ENCODE results near the gene VPS35L.
A peak's percentile ranks its signal among the peaks of the same experiment; 100 is the strongest.
"Not testable (repeated sequence)": the region's sequence is repeated elsewhere in the genome, so short reads cannot be mapped to it uniquely, and the experiment has no call there.

The VPS35L gene

DNA sequence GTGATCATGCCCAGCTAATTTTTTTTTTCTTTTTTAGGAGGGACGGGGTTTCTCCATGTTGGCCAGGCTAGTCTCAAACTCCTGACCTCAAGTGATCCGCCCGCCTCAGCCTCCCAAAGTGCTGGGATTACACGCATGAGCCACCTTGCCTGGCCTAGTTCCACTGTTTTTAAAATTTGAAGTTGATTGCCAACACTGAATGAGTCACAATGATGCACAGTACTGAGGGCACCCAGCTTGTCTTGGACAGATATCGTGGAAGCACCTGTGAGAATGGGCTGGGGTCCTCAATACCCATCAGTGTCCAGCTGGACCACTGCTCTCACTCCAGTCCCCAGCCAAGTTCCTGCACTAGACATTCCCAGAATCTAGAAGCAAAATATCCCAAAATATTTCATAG lies 160.1 kb downstream of the VPS35L start:
- DNase-seq = no peak

DNA sequence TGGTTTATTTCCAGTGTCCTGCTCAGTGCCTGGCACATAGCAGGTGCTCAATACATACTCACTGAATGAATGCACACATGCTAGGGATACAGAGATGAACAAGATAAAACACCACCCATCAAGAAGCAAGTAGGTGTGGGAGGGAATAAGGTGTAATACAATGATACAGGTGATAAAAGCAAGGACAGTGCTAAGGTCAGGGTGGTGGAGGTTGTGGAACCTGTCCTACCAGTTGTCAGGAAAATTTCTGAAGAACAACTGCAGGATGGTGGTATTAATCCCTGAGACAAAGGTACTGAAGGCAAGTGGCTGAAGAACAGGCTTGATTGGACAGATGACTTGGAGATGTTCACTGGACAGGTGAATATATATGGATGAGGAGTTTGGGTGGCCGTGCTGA lies 160.7 kb downstream of the VPS35L start:
- DNase-seq = no peak

DNA sequence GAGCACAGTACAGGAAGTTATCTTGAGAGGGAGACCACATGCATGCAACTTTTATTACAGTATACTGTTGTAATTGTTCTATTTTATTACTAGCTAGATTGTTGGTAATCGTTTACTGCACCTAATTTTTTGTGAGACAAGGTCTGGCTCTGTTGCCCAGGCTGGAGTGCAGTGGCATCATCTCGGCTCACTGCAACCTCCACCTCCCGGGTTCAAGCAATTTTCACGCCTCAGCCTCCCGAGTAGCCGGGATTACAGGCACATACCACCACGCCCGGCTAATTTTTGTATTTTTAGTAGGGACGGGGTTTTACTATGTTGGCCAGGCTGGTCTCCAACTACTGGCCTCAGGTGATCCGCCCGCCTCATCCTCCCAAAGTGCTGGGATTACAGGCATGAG lies 161.2 kb downstream of the VPS35L start:
- DNase-seq = not testable (repeated sequence)

DNA sequence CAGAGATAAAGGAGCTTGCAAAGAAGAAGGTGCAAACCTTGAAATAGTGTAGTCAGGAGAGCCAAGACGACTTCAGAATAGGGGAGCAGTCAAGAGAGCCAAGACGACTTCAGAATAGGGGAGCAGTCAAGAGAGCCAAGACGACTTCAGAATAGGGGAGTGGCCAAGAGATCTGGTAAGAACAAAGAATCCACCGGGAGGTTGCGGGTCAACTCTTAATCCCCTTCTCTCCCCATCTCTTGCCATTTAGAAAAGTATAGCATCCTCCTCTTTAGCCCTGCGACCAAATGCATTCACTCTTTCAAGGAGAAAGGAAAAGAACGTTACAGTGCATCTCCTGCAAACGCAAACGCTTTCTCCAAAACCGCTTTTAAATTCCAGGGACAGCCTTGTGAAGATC lies 161.8 kb downstream of the VPS35L start:
- no peak for DNase-seq

DNA sequence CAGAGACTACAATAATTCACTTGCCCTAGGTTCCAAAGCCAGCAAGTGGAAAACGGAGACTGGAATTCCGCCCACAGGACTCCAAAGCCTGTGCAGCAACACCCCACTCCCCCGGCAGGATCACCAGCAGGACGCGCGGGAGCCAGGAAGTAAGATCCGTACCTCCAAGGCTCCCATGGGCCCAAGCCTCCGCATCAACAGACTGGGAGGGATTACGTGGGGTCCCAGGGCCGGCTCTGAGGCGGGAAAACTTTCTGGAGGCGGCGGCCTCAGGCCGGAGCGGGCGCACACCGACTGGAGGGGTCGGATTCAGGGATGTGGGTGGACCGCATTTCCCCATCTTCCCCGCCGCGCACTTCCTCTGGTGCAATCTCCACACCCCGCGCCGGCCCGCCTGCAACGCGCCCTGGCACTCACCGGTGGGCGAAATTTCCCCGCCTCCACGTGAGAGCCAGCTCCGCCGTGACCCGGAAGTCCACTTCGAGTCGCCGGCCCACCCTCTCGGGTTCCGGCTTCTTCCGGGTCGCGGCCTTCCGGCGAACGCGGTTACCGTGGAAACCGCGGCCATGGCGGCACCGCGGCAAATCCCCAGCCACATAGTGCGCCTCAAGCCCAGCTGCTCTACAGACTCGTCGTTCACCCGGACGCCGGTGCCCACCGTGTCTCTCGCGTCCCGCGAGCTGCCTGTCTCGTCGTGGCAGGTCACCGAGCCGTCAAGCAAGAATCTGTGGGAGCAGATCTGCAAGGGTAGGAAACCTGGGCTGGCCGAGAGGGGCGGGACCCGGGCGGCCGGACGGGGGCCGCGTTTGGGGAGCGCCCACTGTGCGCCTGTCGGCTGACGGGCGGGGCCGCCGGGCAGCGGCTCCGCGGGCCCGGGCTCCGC lies 162.5 kb downstream of the VPS35L start, which contains the start of the genes IQCK and KNOP1:
IQCK (plus strand) TSS at position 531 of the 883 bp plus-strand sequence; CDS start at position 567, 36 bp downstream.
KNOP1 (minus strand) TSS at position 487 of the 883 bp plus-strand sequence. CDS start 3,192 bp downstream, outside the sequence.
- peak; percentile 64 for DNase-seq

DNA sequence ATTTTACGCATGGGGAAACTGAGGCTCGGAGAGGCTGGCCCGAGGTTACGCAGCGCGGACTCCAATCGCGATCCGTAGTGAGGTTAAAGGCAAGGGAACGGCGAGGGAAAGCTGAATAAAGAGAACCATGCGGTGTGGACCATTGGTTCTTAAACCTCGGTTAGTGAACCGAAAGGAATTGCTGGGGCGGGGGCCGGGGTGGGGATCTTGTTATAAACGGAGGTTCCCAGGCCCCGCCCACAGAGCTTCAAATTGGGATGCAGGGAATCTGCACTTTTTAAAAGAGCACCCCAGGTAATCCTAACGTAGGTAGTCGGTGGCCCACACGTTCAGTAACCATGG lies 163.1 kb downstream of the VPS35L start:
- DNase-seq = no peak

DNA sequence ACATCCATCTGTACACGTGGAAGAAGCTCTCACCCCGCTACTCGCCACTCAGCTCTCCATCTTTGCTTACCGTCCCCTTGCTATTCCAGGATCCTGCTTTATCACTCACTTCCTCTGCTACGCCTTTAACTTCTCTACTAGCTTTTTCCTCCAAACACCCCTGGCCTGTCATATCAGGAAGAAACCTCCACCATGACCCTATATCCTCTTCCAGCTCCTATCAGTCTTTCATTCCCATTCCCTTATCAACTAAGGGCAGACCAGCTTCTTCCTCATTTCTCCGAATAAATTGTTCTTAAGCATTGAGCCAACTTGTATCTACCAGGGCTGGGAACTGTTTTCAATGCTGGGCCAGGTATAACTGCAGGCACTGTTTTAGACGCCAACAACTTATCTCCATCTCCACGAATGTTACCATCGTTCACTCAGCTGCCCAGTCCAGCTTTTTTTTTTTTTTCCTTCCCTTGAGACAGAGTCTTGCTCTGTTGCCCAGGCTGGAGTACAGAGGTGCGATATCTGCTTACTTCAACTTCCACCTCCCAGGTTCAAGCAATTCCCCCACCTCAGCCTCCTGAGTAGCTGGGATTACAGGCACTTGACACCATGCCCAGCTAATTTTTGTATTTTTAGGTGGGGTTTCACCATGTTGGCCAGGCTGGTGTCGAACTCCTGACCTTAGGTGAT lies 166.9 kb downstream of the VPS35L start:
- no peak for DNase-seq

DNA sequence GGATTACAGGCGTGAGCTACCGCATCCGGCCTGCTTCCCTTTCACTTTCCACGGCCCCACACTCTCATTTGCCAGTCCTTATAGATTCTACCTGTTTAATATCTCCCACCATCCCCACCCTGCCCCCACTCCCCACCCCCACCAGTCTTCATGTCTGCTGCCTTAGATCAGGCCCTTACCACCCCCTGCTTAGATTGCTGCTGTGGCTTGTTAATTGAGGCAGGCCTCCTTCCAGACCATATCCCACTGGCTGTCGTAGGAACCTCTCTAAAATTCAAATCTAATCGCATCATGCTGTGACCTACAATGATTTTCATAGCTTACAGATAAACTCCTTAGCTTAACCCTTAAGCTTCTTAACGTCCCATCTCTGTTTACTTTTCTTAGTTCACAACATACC lies 167.5 kb downstream of the VPS35L start:
- DNase-seq = no peak

DNA sequence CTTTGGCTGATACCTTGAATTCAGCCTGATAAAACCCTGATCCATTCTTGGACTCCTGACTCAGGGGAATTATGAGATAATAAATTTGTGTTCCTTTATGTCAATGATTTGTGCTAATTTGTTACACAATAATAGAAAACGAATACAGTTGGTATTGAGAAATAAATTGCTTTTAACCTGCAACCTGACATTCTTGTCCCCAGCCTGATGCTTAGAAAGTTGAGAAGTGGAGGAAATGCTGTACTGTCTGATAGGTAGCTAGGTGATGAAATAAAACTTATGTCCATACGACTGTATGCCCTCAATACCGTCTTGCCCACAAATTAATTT lies 173.1 kb downstream of the VPS35L start:
- DNase-seq = no peak

DNA sequence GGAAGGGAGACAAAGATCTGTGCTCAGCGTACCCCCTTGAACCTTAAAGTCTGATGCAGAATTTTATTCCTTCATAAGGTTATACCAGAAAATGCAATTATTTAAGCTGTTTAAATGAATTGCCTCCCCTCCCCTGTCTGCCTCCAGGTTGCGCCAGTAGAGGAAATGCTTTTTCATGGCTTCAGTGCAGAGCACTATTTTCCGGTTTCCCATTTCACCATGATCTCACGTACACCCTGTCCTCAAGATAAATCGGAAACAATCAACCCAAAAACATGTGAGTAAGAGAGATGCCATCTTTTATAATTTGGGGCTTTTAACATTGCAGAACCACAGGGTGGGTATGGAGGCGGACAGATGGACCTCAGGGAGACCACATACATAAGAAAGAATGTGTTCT lies 178.0 kb downstream of the VPS35L start:
- DNase-seq = no peak

DNA sequence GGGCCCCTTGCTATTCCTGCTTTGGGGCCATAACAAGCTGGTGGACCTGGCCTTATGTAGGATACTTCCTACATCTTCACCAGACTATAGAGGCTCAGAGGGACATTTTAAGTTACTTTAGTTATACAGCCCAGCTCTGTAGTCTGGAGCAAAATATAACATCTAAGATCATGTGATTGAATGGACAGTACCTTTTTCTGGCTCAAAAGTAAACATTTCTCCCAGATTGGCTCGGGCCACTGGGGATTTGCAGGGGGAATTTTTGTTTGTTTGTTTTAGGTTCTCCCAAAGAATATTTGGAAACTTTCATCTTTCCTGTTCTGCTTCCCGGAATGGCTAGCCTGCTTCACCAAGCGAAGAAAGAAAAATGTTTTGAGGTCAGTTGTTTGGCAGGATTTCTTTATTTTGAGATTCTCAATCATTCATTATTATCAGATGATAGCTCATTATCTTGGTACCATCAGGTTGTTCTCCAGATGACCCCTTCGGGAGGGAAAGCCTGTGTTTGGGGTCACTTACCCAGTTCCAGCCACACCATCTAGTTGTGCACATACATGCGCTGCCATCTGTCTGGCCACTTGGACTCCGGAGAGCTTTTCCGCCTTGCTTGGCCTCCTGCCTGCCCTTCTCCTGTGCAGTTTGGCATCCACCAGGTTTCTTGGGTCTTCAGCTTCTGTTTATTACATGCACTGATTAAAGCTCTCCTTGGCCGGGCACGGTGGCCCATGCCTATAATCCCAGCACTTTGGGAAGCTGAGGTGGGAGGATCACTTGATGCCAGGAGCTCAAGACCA lies 179.8 kb downstream of the VPS35L start:
- no peak for DNase-seq

DNA sequence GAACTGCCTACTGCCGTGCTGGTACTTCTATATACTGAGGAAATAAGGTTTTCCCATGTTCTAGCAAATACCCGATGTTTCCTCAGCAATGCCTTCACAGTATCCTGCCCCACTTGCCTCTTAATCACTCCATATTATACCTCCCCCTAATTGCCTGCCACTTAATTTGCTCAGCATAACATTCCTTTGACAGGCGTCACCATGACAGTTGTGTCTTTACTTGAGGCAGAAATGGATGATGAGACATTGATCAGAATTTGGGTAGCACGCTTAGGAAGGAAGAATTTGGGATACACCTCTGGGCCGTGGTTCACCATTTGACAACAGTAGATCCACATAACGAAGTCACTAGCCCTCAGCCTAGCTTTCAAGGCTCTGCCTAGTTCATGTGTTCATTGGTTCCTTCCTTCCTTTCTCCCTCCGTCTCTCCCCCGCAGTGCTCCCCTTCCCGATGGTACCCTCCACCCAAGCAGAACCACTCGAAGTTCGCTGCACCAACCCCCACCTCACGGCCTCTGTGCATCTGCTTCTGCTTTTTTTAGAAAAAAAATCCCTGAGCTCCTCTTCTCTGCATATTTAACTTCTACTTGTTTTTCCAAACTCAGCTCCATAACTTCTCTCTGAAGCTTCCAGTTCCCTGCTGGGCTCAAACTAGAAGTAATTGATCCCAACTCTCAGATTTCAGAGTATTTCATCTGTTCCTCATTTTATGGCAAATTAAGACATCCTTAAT lies 182.0 kb downstream of the VPS35L start:
- no peak for DNase-seq

DNA sequence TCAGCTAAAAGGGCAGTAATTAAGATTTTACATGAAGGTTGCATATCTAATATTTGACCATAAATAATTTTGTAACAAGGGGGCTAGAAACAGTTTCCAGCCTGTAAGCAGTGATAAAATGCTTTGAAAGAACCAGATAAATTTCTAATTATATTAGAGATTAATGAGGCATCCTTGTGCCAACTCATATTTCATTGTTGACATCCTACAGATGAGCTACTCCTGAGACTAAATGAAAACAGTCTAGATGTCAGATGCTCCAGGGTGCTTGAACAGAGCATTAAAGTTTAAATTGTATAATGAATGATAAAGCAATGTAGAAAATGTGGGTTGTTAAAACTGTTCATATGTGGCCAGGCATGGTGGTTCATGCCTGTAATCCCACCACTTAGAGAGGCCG lies 185.9 kb downstream of the VPS35L start:
- DNase-seq = no peak

DNA sequence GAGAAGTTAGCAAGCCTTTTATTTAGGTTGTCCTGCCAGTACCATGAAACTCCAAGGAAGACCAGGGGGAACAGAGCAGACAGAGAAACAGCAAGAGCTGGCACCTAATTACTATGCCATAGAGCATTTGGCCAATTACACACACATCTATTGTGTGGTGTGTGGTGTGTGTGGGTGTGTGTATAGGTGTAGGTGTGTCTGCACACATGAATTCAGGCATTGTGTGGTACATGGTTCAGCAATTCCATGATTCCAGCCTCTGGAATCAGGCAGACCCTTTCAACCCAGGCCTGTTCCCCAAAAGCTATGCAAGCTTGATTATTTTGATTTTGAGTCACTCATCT lies 188.3 kb downstream of the VPS35L start:
- DNase-seq = no peak

DNA sequence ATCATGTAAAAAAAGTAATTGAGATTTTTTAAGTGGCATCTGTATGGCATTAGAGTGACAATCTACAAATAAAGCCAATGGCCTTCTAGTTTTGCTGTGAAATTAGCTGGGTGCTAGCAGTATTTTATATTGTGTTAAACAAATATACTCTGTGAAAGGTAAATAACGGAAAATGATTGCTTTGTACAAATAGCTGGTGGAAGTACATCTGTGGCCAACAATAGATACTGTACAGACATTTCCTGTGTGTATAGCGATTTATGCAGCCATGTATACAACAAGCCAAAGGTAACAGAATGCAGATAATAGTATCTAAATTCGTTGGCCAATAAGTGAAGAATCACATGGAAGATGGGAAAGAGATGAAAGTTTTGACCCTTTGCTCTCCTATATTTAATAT lies 189.2 kb downstream of the VPS35L start:
- peak; percentile 23 for DNase-seq

DNA sequence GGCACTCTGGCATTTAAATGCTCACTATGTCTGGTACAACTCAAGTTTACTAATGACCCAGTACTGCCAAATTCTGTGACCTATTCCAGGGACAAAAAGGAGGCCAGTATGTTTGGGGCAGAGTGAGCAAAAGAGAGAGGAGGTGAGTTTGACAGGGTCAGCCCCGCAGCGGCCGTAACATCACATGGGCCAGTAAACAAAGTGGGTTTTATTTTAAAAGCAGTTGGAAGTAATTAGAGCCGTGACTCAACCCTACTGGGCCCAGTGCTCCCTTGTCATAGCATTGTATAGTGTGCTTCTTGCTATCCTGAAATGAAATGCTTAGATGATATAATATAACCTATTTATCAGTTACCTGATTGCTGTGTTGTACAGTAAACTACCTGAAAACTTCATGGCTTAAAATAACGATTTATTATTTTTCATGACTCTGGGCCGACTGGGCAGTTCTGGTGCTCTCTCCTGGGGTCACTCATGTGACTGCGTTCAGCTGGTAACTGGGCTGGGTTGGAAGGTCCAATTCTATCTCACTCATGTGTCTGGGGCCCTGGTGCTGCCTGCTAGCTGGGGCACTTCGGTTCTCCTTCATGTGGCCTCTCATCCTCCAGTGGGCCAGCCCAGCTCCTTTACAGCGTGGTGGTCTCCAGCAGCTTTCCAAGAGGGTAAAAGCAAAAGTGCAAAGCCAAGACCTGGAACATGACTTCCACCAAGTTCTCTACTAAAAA lies 189.9 kb downstream of the VPS35L start:
- no peak for DNase-seq

DNA sequence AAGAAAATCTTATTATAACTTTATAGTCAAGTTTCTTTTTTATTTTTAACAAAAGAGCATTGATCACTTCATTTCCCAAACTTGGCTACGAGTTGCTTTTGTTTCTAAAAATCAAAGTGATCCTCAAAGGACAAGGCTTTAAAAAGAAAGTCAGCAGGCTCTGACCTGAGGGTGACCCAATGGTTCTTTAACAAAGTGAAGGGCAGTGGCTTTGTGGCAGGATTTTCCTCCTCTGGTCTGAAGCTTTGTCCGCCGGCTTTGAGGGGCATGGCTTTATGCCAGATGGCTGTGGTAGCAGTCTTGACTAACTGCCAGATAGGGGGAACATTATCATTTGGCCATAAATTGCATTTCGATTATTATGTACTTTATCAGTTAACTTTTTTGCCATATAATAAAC lies 191.1 kb downstream of the VPS35L start:
- DNase-seq = no peak

DNA sequence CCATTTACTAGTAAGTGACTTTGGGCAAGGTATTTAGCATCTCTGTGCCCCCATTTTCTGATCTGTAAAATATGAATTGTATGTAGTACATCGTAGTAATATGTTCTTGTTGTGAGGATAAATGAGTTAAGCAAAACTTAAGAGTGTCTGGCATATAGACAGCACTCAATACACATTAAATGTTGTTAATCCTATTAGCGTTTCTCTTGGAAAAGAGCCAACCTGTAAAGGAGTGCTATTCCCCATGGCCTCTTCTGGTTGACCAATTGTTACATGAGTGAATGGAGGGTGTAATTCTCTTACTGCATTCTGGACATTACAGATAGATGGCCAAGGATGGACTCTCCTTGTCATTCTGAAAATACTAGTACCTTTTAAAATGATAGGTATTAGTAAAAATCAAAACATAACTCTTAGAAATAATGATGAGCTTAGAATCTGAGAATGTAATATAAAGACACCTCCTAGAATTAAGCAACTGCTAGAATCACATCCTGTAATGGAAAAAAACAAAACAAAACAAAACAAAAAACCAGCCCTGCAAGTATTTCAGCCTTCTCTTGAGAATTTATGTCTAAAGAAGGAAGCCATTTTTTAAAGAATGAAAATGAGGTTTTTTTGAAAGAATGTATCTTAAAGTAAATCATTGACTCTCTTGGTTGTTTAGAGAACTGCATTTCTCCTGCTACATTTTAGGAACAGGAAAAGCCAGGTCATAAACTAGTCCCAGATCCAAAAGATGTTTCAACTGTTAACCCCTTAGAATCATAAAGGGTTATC lies 193.1 kb downstream of the VPS35L start:
- DNase-seq = no peak

DNA sequence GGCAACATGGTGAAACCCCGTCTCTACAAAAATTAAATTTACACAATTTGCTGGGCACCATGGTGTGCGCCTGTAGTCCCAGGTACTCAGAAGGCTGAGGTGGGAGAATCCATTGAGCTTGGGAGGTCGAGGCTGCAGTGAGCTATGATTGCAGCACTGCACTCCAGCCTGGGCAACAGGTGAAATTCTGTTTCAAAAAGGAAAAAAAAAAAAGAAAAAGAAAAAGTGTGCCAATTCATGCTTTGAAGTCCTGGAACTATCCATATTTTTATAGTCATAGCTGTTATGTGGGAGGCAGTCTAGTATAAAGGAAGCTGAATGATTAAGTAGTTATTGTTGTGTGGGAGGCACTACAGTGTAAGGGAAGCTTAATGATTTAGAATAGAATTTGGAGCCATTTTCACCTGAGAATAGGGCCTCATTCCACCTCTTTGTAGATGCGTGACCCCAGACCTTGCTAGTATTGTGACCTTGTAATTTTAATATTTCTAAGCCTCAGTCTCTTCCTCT lies 194.1 kb downstream of the VPS35L start:
- no peak for DNase-seq
